HEK293 (cell line): ENCODE measurements around the gene CSK.

Experiments used
- CTCF ChIA-PET: fragments of 350-600 bp; formaldehyde crosslinking; extraction: SDS; loops from one replicate; lab custom pipeline; 2021; ENCODE audit warnings: antibody characterized with exemption; lab: Yijun Ruan, JAX
- POLR2A ChIA-PET: fragments of 300-600 bp; formaldehyde crosslinking; extraction: SDS; loops from one replicate; lab custom pipeline; 2020; ENCODE audit warnings: antibody characterized with exemption, inconsistent platforms; lab: Yijun Ruan, JAX
- H3K27ac ChIP-seq: fragments of 200-500 bp; sonication (Bioruptor generic); 2 replicates; pipeline ENCODE4 v1.5.1; 2014; ENCODE audit warnings: low read depth, low read length, control low read depth, inconsistent platforms; ENCODE audit errors: extremely low read depth
- H3K36me3 ChIP-seq, 2 experiments: fragments of 200-500 bp in 1 of 2; sonication (Bioruptor generic) in 1 of 2; 1 replicate in 1 of 2; 2 replicates in 1 of 2; pipeline ENCODE4 v1.5.1; 2014 to 2017; ENCODE audit warnings: inconsistent platforms in 2 of 2, low read length in 2 of 2; ENCODE audit not compliant: control insufficient read depth in 2 of 2, insufficient read depth in 1 of 2
- H3K4me1 ChIP-seq: fragments of 200-500 bp; sonication (Bioruptor generic); 2 replicates; pipeline ENCODE4 v1.5.1; 2014; ENCODE audit warnings: mild to moderate bottlenecking, low read length, inconsistent platforms; ENCODE audit not compliant: control insufficient read depth, insufficient read depth
- H3K4me3 ChIP-seq: 2 replicates; pipeline ENCODE4 v1.5.1; 2011; ENCODE audit warnings: low read depth, mild to moderate bottlenecking, control low read depth, low read length, moderate library complexity
- H3K9me3 ChIP-seq: fragments of 200-500 bp; sonication (Bioruptor generic); 2 replicates; pipeline ENCODE4 v1.5.1; 2014; ENCODE audit warnings: low read depth, low read length, inconsistent platforms; ENCODE audit not compliant: control insufficient read depth, insufficient read depth
- BCL11A ChIP-seq: fragments of 450-650 bp; formaldehyde crosslinking; IDR thresholded peaks from 2 replicates; pipeline ENCODE4 v1.5.1; 2016; ENCODE audit warnings: low read depth, missing biosample characterization, missing genetic modification characterization
- GLIS1 ChIP-seq: fragments of 450-650 bp; formaldehyde crosslinking; IDR thresholded peaks from 2 replicates; pipeline ENCODE4 v1.5.1; 2016; ENCODE audit warnings: missing biosample characterization, missing genetic modification characterization
- HOXA7 ChIP-seq: sonication (generic); formaldehyde crosslinking; IDR thresholded peaks from 2 replicates; pipeline ENCODE4 v1.8.1; 2022; ENCODE audit warnings: missing genetic modification reagents, borderline replicate concordance
- IKZF3 ChIP-seq: fragments of 450-650 bp; IDR thresholded peaks from 2 replicates; pipeline ENCODE4 v1.5.0; 2018; ENCODE audit warnings: missing biosample characterization, mild to moderate bottlenecking, missing genetic modification characterization, moderate library complexity
- KLF1 ChIP-seq: fragments of 450-650 bp; formaldehyde crosslinking; IDR thresholded peaks from 2 replicates; pipeline ENCODE4 v1.5.1; 2016; ENCODE audit warnings: missing biosample characterization, missing genetic modification characterization
- KLF16 ChIP-seq: fragments of 450-650 bp; formaldehyde crosslinking; IDR thresholded peaks from 2 replicates; pipeline ENCODE4 v1.5.1; 2017; ENCODE audit warnings: missing biosample characterization, missing genetic modification characterization
- KLF9 ChIP-seq: fragments of 450-650 bp; formaldehyde crosslinking; IDR thresholded peaks from 2 replicates; pipeline ENCODE4 v1.5.1; 2016; ENCODE audit warnings: missing biosample characterization, missing genetic modification characterization, low read depth
- REST ChIP-seq: fragments of 450-650 bp; formaldehyde crosslinking; IDR thresholded peaks from 2 replicates; pipeline ENCODE4 v1.5.1; 2016; ENCODE audit warnings: missing biosample characterization, missing genetic modification characterization
- SP2 ChIP-seq: fragments of 450-650 bp; formaldehyde crosslinking; IDR thresholded peaks from 2 replicates; pipeline ENCODE4 v1.5.1; 2016; ENCODE audit warnings: missing biosample characterization, missing genetic modification characterization
- YY1 ChIP-seq: fragments of 450-650 bp; formaldehyde crosslinking; IDR thresholded peaks from 2 replicates; pipeline ENCODE4 v1.5.1; 2018; ENCODE audit warnings: missing biosample characterization, missing genetic modification characterization
- ZBTB17 ChIP-seq: fragments of 450-650 bp; formaldehyde crosslinking; IDR thresholded peaks from 2 replicates; pipeline ENCODE4 v1.5.1; 2016; ENCODE audit warnings: missing biosample characterization, missing genetic modification characterization
- ZBTB48 ChIP-seq: fragments of 450-650 bp; formaldehyde crosslinking; IDR thresholded peaks from 2 replicates; pipeline ENCODE4 v1.5.1; 2016; ENCODE audit warnings: missing biosample characterization, missing genetic modification characterization
- ZFP37 ChIP-seq: fragments of 450-650 bp; formaldehyde crosslinking; IDR thresholded peaks from 2 replicates; pipeline ENCODE4 v1.5.1; 2016; ENCODE audit warnings: missing biosample characterization, missing genetic modification characterization
- ZIC2 ChIP-seq: fragments of 450-650 bp; formaldehyde crosslinking; IDR thresholded peaks from 2 replicates; pipeline ENCODE4 v1.5.1; 2016; ENCODE audit warnings: missing biosample characterization, missing genetic modification characterization
- ZNF274 ChIP-seq, 2 experiments: fragments of 200-500 bp in 1 of 2; fragments of 450-650 bp in 1 of 2; sonication (Bioruptor generic) in 1 of 2; formaldehyde crosslinking in 1 of 2; IDR thresholded peaks; 2 replicates each; pipeline versions ENCODE4 v1.5.1 to v1.6.1; 2014 to 2016; ENCODE audit warnings: borderline replicate concordance in 1 of 2, inconsistent platforms in 1 of 2, low read length in 1 of 2, missing biosample characterization in 1 of 2, missing genetic modification characterization in 1 of 2
- ZNF311 ChIP-seq: fragments of 450-650 bp; formaldehyde crosslinking; IDR thresholded peaks from 2 replicates; pipeline ENCODE4 v1.5.1; 2017; ENCODE audit warnings: missing biosample characterization, missing genetic modification characterization, borderline replicate concordance
- ZNF366 ChIP-seq: fragments of 450-650 bp; formaldehyde crosslinking; conservative IDR thresholded peaks from 2 replicates; pipeline ENCODE4 v1.5.1; 2016; ENCODE audit warnings: missing biosample characterization, missing genetic modification characterization
- ZNF514 ChIP-seq: fragments of 450-650 bp; formaldehyde crosslinking; IDR thresholded peaks from 2 replicates; pipeline ENCODE4 v1.5.1; 2016; ENCODE audit warnings: missing biosample characterization, missing genetic modification characterization
- ZNF600 ChIP-seq: fragments of 450-650 bp; formaldehyde crosslinking; IDR thresholded peaks from 2 replicates; pipeline ENCODE4 v1.5.1; 2016; ENCODE audit warnings: missing biosample characterization, missing genetic modification characterization
- ZNF645 ChIP-seq: fragments of 450-650 bp; formaldehyde crosslinking; IDR thresholded peaks from 2 replicates; pipeline ENCODE4; 2016; ENCODE audit warnings: missing biosample characterization, missing genetic modification characterization
- ZNF830 ChIP-seq: fragments of 450-650 bp; IDR thresholded peaks from 2 replicates; pipeline ENCODE4 v1.5.0; 2018; ENCODE audit warnings: missing biosample characterization, missing genetic modification characterization, low read depth, mild to moderate bottlenecking, moderate library complexity

Gene CSK

GRCh38 chr15:74843891-74844299 lies 62.0 kb downstream of the CSK start:
- peak overlapping the region; percentile 86 for H3K27ac ChIP-seq
- H3K4me3 ChIP-seq, result no peak overlapping the region
- ChIA-PET CTCF (interaction anchor here (0.6 to 4.5 kb wide), 9 partner anchors 8 to 204 kb away, joined by 3 to 29 read pairs (median 4); no protein-coding TSS in a partner anchor), POLR2A (interaction anchor here (0.5 to 2.3 kb wide), 4 partner anchors 9 to 1472 kb away, joined by 3 to 12 read pairs (median 7); partner anchors contain the start of gene FAM219B)
- H3K9me3 ChIP-seq, result no peaks in the 10 kb centered on the region
- peaks cover 10 to 55% of the 10 kb centered on the region in 2 experiments for H3K36me3 ChIP-seq
- TF ChIP-seq BCL11A (no peak), KLF9 (tag by site-specific recombination) (0 out of 2 replicates have a peak, but pooled peaks have one; percentile 16), ZIC2 (tag by site-specific recombination) (0 out of 2 replicates have a peak, but pooled peaks have one; percentile 10), ZBTB48 (peak; percentile 32; the same call in 1 of the 2 replicates), ZFP37 (tag by site-specific recombination) (no peak), REST (tag by site-specific recombination) (no peak), GLIS1 (tag by site-specific recombination) (peak; percentile 36; the same call in 1 of the 2 replicates), SP2 (0 out of 2 replicates have a peak, but pooled peaks have one; percentile 6), YY1 (tag by site-specific recombination) (no peak), ZNF600 (tag by site-specific recombination) (peak; percentile 64), ZNF645 (tag by site-specific recombination) (no peak), KLF1 (tag by site-specific recombination) (peak; percentile 70)
- H3K4me1 ChIP-seq, result peaks cover 10% of the 10 kb centered on the region

- no peak overlapping the region for H3K4me3 ChIP-seq
These were observed 62.7 kb downstream of the CSK start for GRCh38 chr15:74844319-74845207.

More at GRCh38 chr15:74844319-74845207, 62.7 kb downstream of the CSK start:
- ChIA-PET CTCF (interaction anchor here (0.5 to 4.5 kb wide), 7 partner anchors 9 to 205 kb away, joined by 4 to 29 read pairs (median 5); no protein-coding TSS in a partner anchor), POLR2A (interaction anchor here (0.9 to 1.3 kb wide), 3 partner anchors 9 to 93 kb away, joined by 3 read pairs; partner anchors contain the start of gene COX5A)
- H3K9me3 ChIP-seq, result no peaks in the 10 kb centered on the region
- H3K36me3 ChIP-seq, result peaks cover 14 to 52% of the 10 kb centered on the region in 2 experiments
- peak overlapping the region; percentile 37; the same call in 1 of the 2 replicates for H3K27ac ChIP-seq
- peaks cover 10% of the 10 kb centered on the region for H3K4me1 ChIP-seq
- TF ChIP-seq IKZF3 (tag by site-specific recombination), result peak; percentile 11; the same call in 1 of the 2 replicates
- TF ChIP-seq ZNF274 (IDR thresholded peaks at IDR 0.05; ENCODE audit: low read length), result no peak
- TF ChIP-seq ZNF274 (tag by site-specific recombination; IDR thresholded peaks at IDR 0.05; ENCODE audit: borderline replicate concordance), result no peak
- TF ChIP-seq ZNF830 (tag by site-specific recombination), result no peak
- TF ChIP-seq KLF16 (tag by site-specific recombination), result no peak
- 0 out of 2 replicates have a peak, but pooled peaks have one; percentile 36 for TF ChIP-seq ZBTB17 (tag by site-specific recombination)
- 0 out of 2 replicates have a peak, but pooled peaks have one; percentile 1 for TF ChIP-seq SP2
- no peak for TF ChIP-seq ZNF311 (tag by site-specific recombination)
- no peak for TF ChIP-seq HOXA7
- no peak for TF ChIP-seq ZNF366 (tag by site-specific recombination)
- TF ChIP-seq ZNF514 (tag by site-specific recombination), result no peak
